Measurements from ENCODE around the gene CT45A9. TPM values are rescaled to one million over a fixed set of nuclear protein-coding genes. Genes with fewer than 3 reads are reported as not detected.
"Not testable (repeated sequence)": the region's sequence is repeated elsewhere in the genome, so short reads cannot be mapped to it uniquely, and the experiment has no call there.

Gene CT45A9
- total and polyA plus RNA-seq, 8 donors = 0.42 TPM; not detected in 7

- Histone ChIP-seq H3K36me3 (no peaks in the 10 kb centered on the region), H3K4me3 (no peak overlapping the region), H3K4me1 (no peaks in the 10 kb centered on the region), H3K27ac (no peak overlapping the region), H3K9me3 (no peaks in the 10 kb centered on the region), H3K27me3 (no peaks in the 10 kb centered on the region)
- ATAC-seq (no peak), DNase-seq (no peak)
- intact Hi-C loops (cut with DNase I) = no loop called here
- no peak for TF ChIP-seq CTCF (IDR thresholded peaks at IDR 0.05)
Observed at GRCh38 chrX:135890087-135890585, 18.5 kb upstream of the CT45A9 start.

GRCh38 chrX:135888976-135889375 lies 17.4 kb upstream of the CT45A9 start:
- ATAC-seq; H3K36me3 ChIP-seq; DNase-seq; H3K27ac ChIP-seq; H3K9me3 ChIP-seq; H3K4me3 ChIP-seq; H3K27me3 ChIP-seq; H3K4me1 ChIP-seq; intact Hi-C loops (cut with DNase I): not testable (repeated sequence)

- H3K27me3 ChIP-seq; ATAC-seq; H3K4me1 ChIP-seq; DNase-seq; intact Hi-C loops (cut with DNase I); H3K4me3 ChIP-seq; H3K9me3 ChIP-seq; H3K36me3 ChIP-seq; H3K27ac ChIP-seq: not testable (repeated sequence)
Observed at GRCh38 chrX:135888230-135888629, 16.6 kb upstream of the CT45A9 start.

- H3K27ac ChIP-seq; ATAC-seq; H3K27me3 ChIP-seq; H3K9me3 ChIP-seq; H3K4me3 ChIP-seq; H3K36me3 ChIP-seq; H3K4me1 ChIP-seq; DNase-seq; intact Hi-C loops (cut with DNase I): not testable (repeated sequence)
Observed at GRCh38 chrX:135882741-135883140, 11.1 kb upstream of the CT45A9 start.

GRCh38 chrX:135854438-135854837 lies 17.2 kb downstream of the CT45A9 start, which contains the start of gene CT45A8:
Gene CT45A8, minus strand, starts transcription at chrX:135854538. Its CDS starts 3,755 bp downstream, at chrX:135850783.
- H3K27me3 ChIP-seq; H3K4me3 ChIP-seq; H3K36me3 ChIP-seq; intact Hi-C loops (cut with DNase I); H3K27ac ChIP-seq; DNase-seq; H3K9me3 ChIP-seq; ATAC-seq; H3K4me1 ChIP-seq: not testable (repeated sequence)

GRCh38 chrX:135837180-135837579 lies 34.4 kb downstream of the CT45A9 start, which contains the start of gene CT45A7:
Gene CT45A7, minus strand, starts transcription at chrX:135837280. Its CDS starts 3,747 bp downstream, at chrX:135833533.
- H3K4me1 ChIP-seq; H3K4me3 ChIP-seq; H3K36me3 ChIP-seq; DNase-seq; H3K27ac ChIP-seq; H3K9me3 ChIP-seq; ATAC-seq; intact Hi-C loops (cut with DNase I); H3K27me3 ChIP-seq: not testable (repeated sequence)

GRCh38 chrX:135819912-135820311 lies 51.7 kb downstream of the CT45A9 start, which contains the start of gene CT45A2:
Gene CT45A2, minus strand, starts transcription at chrX:135820012. Its CDS starts 3,747 bp downstream, at chrX:135816265.
- H3K27me3 ChIP-seq; H3K27ac ChIP-seq; intact Hi-C loops (cut with DNase I); ATAC-seq; H3K4me1 ChIP-seq; H3K36me3 ChIP-seq; DNase-seq; H3K4me3 ChIP-seq; H3K9me3 ChIP-seq: not testable (repeated sequence)

Other genes with a start within 250 kb of the CT45A9 start
- not detected for gene CT45A1, start 158.2 kb downstream of the CT45A9 start, total RNA-seq
- 10 to 100 TPM in 2 of 6 donors, 1 to 10 TPM in 4; 6.2 to 14.2 (median 7.6) TPM for gene CT45A1, start 158.2 kb downstream of the CT45A9 start, polyA plus RNA-seq (ENCODE audit: insufficient read length in 6 of 6)
- not detected for gene CT45A3, start 103.6 kb downstream of the CT45A9 start, total RNA-seq
- gene CT45A3, start 103.6 kb downstream of the CT45A9 start, polyA plus RNA-seq (ENCODE audit: insufficient read length in 6 of 6) = 10 to 100 TPM in 3 of 6 donors, 1 to 10 TPM in 1, not detected in 2; 5.4 to 33.5 (median 14.3) TPM
- not detected for gene CT45A5, start 86.3 kb downstream of the CT45A9 start, total RNA-seq
- gene CT45A5, start 86.3 kb downstream of the CT45A9 start, polyA plus RNA-seq (ENCODE audit: insufficient read length in 6 of 6) = 10 to 100 TPM; 20.5 to 49.9 (median 39.8) TPM
- not detected for gene CT45A6, start 69.0 kb downstream of the CT45A9 start, total RNA-seq
- gene CT45A6, start 69.0 kb downstream of the CT45A9 start, polyA plus RNA-seq (ENCODE audit: insufficient read length in 6 of 6) = not detected
- not detected for gene CT45A2, start 51.8 kb downstream of the CT45A9 start, total RNA-seq
- 10 to 100 TPM in 2 of 6 donors, 1 to 10 TPM in 2, under 1 TPM in 1, not detected in 1; 0.97 to 14.8 (median 1.8) TPM for gene CT45A2, start 51.8 kb downstream of the CT45A9 start, polyA plus RNA-seq (ENCODE audit: insufficient read length in 6 of 6)
- not detected for gene CT45A7, start 34.5 kb downstream of the CT45A9 start, total RNA-seq
- gene CT45A7, start 34.5 kb downstream of the CT45A9 start, polyA plus RNA-seq (ENCODE audit: insufficient read length in 6 of 6) = not detected
- not detected for gene CT45A8, start 17.3 kb downstream of the CT45A9 start, total RNA-seq
- gene CT45A8, start 17.3 kb downstream of the CT45A9 start, polyA plus RNA-seq (ENCODE audit: insufficient read length in 6 of 6) = under 1 TPM in 1 of 6 donors, not detected in 5; 0.42 TPM
- not detected for gene CT45A10, start 21.6 kb upstream of the CT45A9 start, total RNA-seq
- 10 to 100 TPM in 3 of 6 donors, 1 to 10 TPM in 3; 3.3 to 17.1 (median 11.1) TPM for gene CT45A10, start 21.6 kb upstream of the CT45A9 start, polyA plus RNA-seq (ENCODE audit: insufficient read length in 6 of 6)
- gene SAGE1, start 21.9 kb upstream of the CT45A9 start, total RNA-seq = not detected
- gene SAGE1, start 21.9 kb upstream of the CT45A9 start, polyA plus RNA-seq (ENCODE audit: insufficient read length in 6 of 6) = under 1 TPM in 3 of 6 donors, not detected in 3; 0.07 to 0.09 (median 0.08) TPM
- gene MMGT1, start 102.2 kb upstream of the CT45A9 start, total RNA-seq = 10 to 100 TPM; 28.0 to 30.5 TPM
- 10 to 100 TPM; 25.4 to 32.0 (median 29.4) TPM for gene MMGT1, start 102.2 kb upstream of the CT45A9 start, polyA plus RNA-seq (ENCODE audit: insufficient read length in 6 of 6)
- 10 to 100 TPM; 15.1 to 17.1 TPM for gene SLC9A6, start 113.6 kb upstream of the CT45A9 start, total RNA-seq
- gene SLC9A6, start 113.6 kb upstream of the CT45A9 start, polyA plus RNA-seq (ENCODE audit: insufficient read length in 6 of 6) = 10 to 100 TPM; 20.5 to 24.3 (median 22.0) TPM

Data from left lung (tissue), 10 donors.